Glutamatergic neuron (in vitro differentiated cells): ENCODE results near the gene ARMC12. TPM values are rescaled to one million over a fixed set of nuclear protein-coding genes. Genes with fewer than 3 reads are reported as not detected.

ENCODE experiments used
- DNase-seq: peaks from one replicate; pipeline ENCODE4 v3.0.0; 2022
- H3K27ac Mint-ChIP-seq: one replicate; pipeline ENCODE4 v1.8.0; 2020; ENCODE audit warnings: mild to moderate bottlenecking, mixed read lengths, inconsistent platforms; ENCODE audit not compliant: unreplicated experiment
- H3K27me3 Mint-ChIP-seq: one replicate; pipeline ENCODE4 v1.8.0; 2020; ENCODE audit warnings: mild to moderate bottlenecking, moderate library complexity, mixed read lengths, inconsistent platforms; ENCODE audit not compliant: unreplicated experiment
- H3K36me3 Mint-ChIP-seq: one replicate; pipeline ENCODE4 v1.8.0; 2020; ENCODE audit warnings: mild to moderate bottlenecking, mixed read lengths, inconsistent platforms; ENCODE audit not compliant: unreplicated experiment
- H3K4me1 Mint-ChIP-seq: one replicate; pipeline ENCODE4 v1.8.0; 2020; ENCODE audit warnings: mild to moderate bottlenecking, low read depth, mixed read lengths, inconsistent platforms; ENCODE audit not compliant: unreplicated experiment
- H3K4me3 Mint-ChIP-seq: one replicate; pipeline ENCODE4 v1.8.0; 2020; ENCODE audit warnings: mild to moderate bottlenecking, mixed read lengths, inconsistent platforms; ENCODE audit not compliant: unreplicated experiment
- H3K9me3 Mint-ChIP-seq: one replicate; pipeline ENCODE4 v1.8.0; 2020; ENCODE audit warnings: mild to moderate bottlenecking, moderate library complexity, mixed read lengths, inconsistent platforms; ENCODE audit not compliant: unreplicated experiment
- CTCF ChIP-seq: fragments of 200-600 bp; sonication (generic); IDR thresholded peaks from one replicate; pipeline ENCODE4 v1.5.0; 2021; ENCODE audit not compliant: partially characterized antibody, unreplicated experiment
- total RNA-seq: library from RNA; stranded (reverse); fragmentation: NEBNext Ultra II Directional; extraction: Animal tissue kit (Norgen Biotek cat#: 25700); gene quantifications from one replicate; pipeline ENCODE4 v1.2.1, GENCODE V29; 2021; ENCODE audit not compliant: unreplicated experiment

ARMC12 gene
- total RNA-seq, 1 donor from 2014 or later, result 2.6 TPM

GRCh38 chr6:35757456-35758123 is 20.8 kb downstream of the ARMC12 start:
- peaks cover 4% of the 10 kb centered on the region for H3K4me1 Mint-ChIP-seq
- no peak for DNase-seq
- H3K27me3 Mint-ChIP-seq, result peaks cover 2% of the 10 kb centered on the region
- no peak for TF ChIP-seq CTCF
- H3K9me3 Mint-ChIP-seq, result peaks cover 3% of the 10 kb centered on the region
- H3K4me3 Mint-ChIP-seq, result no peak overlapping the region
- H3K27ac Mint-ChIP-seq, result no peak overlapping the region
- H3K36me3 Mint-ChIP-seq, result no peaks in the 10 kb centered on the region

DNA sequence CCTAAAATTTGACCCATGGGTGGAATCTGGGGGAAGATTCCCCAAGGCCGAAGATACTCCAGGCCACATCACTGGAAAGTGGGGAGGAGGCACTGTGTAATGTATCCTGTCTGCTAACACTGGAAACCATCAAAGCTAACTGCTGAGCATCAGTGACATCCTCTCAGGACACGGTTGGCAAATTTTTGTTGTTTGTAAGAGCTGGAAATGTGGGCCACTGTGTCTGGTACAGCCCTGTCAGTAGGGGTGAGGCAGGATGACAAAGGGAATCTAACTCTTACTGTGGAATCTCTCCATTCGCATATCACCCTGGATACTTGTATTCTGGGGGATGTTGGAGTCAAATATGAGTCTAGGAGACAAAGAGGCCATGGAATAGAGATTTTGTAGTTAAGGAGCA is 22.6 kb downstream of the ARMC12 start:
- no peak for DNase-seq
- Mint-ChIP-seq H3K36me3 (no peaks in the 10 kb centered on the region), H3K27me3 (peaks cover 7% of the 10 kb centered on the region), H3K9me3 (peaks cover 3% of the 10 kb centered on the region), H3K4me1 (peaks cover 6% of the 10 kb centered on the region), H3K27ac (no peak overlapping the region), H3K4me3 (no peak overlapping the region)
- TF ChIP-seq CTCF, result no peak

DNA sequence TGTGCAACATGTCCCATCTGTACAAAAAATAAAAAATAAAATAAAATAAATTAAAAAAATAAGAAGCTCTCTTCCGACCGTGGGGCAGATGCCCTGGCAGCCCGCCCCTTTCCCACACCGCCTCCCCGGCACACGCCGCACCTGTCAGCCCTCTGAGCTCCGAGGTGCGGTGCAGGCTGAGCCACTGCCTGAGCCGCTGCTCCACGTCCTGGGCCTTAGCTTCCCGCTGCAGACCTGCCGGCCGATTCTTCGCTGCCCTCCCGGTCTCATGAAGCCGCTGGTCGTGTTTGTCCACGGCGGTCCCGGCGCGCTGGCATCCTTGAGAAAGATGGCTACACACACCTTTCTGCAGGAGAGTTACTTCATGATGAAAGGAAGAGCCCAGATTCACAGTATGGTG is 28.9 kb downstream of the ARMC12 start:
- Mint-ChIP-seq H3K36me3 (no peaks in the 10 kb centered on the region), H3K4me1 (peaks cover 2% of the 10 kb centered on the region), H3K4me3 (no peak overlapping the region), H3K27ac (no peak overlapping the region), H3K27me3 (peaks cover 5% of the 10 kb centered on the region), H3K9me3 (peaks cover 2% of the 10 kb centered on the region)
- no peak for TF ChIP-seq CTCF
- DNase-seq, result no peak

- peaks cover 1% of the 10 kb centered on the region for H3K4me1 Mint-ChIP-seq
Measured at GRCh38 chr6:35769211-35769610, 32.4 kb downstream of the ARMC12 start.

More at GRCh38 chr6:35769211-35769610, 32.4 kb downstream of the ARMC12 start:
- DNase-seq, result no peak
- Mint-ChIP-seq H3K27me3 (peaks cover 1% of the 10 kb centered on the region), H3K9me3 (peaks cover under 1% of the 10 kb centered on the region), H3K27ac (no peak overlapping the region), H3K36me3 (no peaks in the 10 kb centered on the region), H3K4me3 (no peak overlapping the region)
- TF ChIP-seq CTCF, result no peak
